ENCODE results near the gene GLYATL3.
A peak's percentile ranks its signal among the peaks of the same experiment; 100 is the strongest.
"Not testable (repeated sequence)": the region's sequence is repeated elsewhere in the genome, so short reads cannot be mapped to it uniquely, and the experiment has no call there.

The GLYATL3 gene

GRCh38 chr6:49499623-49500022 is at the start of gene GLYATL3:
GLYATL3 (plus strand) TSS chr6:49499923; CDS start chr6:49511991, 12,068 bp downstream.
- no peak for DNase-seq

DNA sequence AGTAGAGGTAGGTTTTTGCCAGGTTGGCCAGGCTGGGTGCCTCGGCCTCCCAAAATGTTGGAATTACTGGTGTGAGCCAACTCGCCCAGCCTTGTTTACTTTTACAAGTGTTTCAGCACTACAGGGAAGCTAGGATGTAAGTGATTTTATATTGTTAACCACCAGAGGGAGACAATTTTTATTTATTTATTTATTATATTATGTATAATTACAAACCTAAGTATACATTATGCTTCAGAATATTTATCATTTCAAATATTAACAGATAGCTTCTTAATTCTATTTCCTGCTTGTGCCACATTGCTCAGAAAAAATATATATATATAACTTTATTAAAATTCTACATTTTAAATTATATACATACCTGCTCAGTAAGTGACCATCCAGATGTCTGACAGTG is 46.5 kb upstream of the GLYATL3 start:
- DNase-seq = no peak

DNA sequence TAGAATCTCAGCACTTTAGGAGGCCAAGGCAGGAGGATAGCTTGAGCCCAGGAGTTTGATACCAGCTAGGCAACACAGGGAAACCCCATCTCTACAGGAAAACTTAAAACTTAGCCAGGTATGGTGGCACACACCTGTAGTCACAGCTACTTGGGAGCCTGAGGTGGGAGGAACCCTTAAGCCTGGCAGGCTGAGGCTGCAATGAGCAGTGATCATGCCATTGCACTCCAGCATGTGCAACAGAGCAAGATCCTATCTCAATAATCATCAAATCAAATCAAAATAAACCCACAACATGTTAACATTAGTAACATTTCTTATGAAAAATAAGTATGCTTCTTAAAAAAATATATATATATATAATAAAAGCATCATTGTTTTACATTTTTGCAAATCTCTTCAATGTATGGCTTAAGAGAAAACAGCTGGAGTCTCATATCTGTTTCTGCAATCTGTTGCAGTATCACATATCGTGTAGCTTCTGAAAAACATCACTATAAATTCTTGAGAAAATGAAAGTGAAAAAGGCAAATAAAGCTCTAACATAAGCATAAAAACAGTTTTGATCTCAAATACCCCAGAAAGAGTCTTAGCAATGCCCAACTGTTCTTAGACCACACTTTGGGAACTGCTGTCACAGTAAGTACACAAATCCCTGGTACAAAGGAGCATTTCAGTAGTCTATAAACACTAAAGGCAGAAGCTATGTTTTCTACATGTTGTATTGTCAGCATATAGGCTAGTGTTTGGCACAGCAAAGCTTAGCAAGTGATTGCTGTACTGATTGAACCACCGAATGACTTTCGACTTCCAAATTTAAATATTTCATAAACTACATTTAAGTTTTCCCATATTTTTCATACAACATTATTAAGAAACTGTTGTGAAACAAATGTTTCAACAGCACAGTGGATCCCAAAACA is 44.7 kb upstream of the GLYATL3 start:
- DNase-seq = no peak

GRCh38 chr6:49457771-49458170 is 42.0 kb upstream of the GLYATL3 start:
- no peak for DNase-seq

GRCh38 chr6:49462071-49462470 is 37.7 kb upstream of the GLYATL3 start:
- no peak for DNase-seq

GRCh38 chr6:49462599-49462926 is 37.2 kb upstream of the GLYATL3 start:
- DNase-seq = no peak

DNA sequence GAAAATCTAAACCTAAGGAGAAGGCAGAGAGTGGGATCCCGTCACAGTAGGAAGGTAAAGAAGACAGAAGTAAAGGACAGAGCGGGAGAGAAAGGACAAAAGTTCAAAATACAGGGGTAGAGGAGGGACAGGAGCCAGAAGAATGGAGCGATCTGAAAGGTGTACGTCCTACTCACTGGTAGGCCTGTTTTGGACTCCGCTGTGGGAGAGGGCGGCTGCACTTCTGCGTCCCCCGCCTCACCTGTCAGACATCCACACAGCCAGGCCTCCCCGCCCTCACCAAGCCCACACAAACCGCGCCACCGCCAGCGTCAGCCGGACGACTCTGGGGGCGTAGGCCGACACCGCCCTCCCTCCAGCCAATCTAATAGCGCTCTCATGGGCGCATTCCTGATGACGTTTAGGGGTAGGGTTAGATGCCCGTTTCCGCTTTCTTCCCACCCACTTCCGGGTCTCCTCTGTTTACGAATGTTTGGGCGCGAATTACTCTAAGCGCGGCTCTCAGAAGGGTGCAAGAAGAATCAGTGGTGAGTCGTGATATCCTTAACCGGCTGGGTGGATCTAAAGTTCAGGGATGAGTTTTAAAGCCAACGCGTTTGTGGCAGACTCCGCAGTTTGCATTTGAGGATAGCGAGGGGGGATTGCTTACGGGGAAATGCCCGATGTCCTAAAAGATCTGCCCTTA is 36.7 kb upstream of the GLYATL3 start, which contains the start of the genes CENPQ and MMUT:
TSS of gene CENPQ (plus strand) at position 444 of the 685 bp plus-strand sequence. CDS start 6,807 bp downstream, outside the sequence.
TSS of gene MMUT (minus strand) at position 327 of the 685 bp plus-strand sequence. CDS start 3,787 bp downstream, outside the sequence.
- DNase-seq = peak; percentile 96

- peak; percentile 45 for DNase-seq
Measured at GRCh38 chr6:49463612-49463967, 36.1 kb upstream of the GLYATL3 start.

DNA sequence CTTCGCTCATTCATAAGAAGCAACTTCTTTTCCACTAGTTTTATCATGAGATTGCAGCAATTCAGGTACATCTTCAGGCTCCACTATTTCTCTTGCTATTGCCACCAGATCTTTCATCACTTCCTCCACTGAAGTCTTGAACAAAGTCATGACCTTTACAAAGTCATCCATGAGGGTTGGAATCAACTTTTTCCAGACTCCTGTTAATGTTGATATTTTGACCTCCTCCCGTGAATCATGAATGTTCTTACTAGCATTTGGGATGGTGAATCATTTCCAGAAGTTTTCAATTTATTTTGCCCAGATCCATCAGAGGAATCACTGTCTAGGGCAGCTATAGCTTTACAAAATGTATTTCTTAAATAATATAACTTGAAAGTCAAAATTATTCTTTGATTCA is 35.0 kb upstream of the GLYATL3 start:
- no peak for DNase-seq

GRCh38 chr6:49468042-49468441 is 31.7 kb upstream of the GLYATL3 start:
- DNase-seq = no peak

- not testable (repeated sequence) for DNase-seq
Measured at GRCh38 chr6:49476564-49476963, 23.2 kb upstream of the GLYATL3 start.

GRCh38 chr6:49479308-49479970 is 20.3 kb upstream of the GLYATL3 start:
- no peak for DNase-seq

DNA sequence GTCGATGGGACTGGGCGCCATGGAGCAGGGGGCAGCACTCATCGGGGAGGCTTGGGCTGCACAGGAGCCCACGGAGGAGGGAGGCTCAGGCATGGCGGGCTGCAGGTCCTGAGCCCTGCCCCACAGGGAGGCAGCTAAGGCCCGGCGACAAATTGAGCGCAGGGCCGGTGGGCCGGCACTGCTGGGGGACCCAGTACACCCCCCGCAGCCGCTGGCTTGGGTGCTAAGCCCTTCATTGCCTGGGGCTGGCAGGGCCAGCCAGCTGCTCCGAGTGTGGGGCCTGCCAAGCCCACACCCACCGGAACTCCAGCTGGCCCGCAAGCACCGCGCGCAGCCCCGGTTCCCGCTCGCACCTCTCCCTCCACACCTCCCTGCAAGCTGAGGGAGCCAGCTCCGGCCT is 17.9 kb upstream of the GLYATL3 start:
- DNase-seq = not testable (repeated sequence)

GRCh38 chr6:49483380-49483779 is 16.3 kb upstream of the GLYATL3 start:
- DNase-seq = not testable (repeated sequence)

DNA sequence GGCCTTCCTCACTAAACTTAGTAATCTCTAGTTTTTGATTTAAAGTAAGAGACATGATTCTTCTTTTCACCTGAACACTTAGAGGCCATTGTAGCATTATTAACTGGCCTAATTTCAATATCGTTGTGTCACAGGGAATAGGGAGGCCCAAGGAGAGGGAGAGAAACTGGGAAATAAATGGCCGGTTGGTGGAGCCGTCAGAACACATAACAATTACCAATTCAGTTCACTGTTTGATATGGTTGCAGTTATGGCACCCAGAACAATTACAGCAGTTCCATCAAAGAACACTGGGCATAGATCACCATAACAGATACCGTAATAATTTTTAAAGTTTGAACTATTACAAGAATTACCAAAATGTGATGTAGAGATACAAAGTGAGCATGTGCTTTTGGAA is 9.1 kb upstream of the GLYATL3 start:
- no peak for DNase-seq

DNA sequence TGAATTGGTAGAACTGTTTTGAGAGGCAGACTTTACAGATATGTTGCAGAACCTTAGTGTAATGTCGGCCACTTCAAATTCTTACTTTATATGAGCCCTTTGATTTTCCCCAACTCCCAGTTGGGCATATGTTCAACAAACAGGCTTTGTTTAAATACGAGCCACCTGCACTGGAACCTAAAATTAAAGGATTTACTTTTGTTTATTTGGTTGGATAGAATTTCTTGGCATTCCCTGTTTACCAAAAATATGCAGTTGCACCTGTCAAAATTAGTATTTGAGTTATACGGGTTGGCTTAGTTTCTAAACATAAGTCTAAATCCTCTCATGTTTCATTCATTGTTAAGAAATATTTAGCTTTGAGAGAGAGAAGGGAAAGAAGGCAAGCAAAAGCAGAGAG is 2.4 kb upstream of the GLYATL3 start:
- peak; percentile 22 for DNase-seq

DNA sequence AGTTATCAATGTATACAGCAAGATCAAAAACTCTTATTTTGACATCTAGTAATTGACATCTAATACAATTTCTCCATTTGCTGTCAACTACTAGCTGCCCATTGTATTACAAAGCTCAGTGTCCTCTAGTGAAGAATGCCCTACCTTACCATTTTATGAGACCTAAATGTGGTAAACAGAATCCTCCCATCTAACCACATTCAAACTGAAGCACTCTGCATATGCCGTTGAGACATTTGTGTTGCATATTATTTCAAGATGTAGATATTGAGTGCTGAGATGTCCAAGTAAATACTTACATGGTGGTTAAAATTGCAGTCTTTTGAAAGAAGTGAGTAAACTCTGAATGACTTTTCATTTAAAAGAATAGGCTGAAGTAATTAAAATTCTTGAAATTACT is 597 bp upstream of the GLYATL3 start:
- no peak for DNase-seq

DNA sequence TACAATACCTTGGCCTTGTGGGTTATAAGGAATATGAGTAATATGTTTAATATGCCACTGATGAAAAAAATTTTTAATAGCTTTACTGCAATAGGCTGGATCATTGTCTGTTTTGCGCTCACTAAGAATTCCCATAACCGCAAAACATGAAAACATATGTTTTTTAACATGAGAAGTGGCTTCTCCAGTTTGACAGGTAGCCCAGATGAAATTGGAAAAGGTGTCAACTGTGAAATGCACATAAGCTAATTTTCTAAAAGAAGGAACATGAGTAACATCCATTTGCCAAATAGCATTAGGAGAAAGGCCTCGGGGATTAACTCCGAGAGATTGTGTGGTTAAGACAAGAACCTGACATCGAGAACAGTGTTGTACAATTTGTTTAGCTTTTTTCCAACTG is 4.9 kb downstream of the GLYATL3 start:
- DNase-seq = no peak

GRCh38 chr6:49506569-49507111 is 6.9 kb downstream of the GLYATL3 start:
- DNase-seq = no peak

GRCh38 chr6:49509342-49509741 is 9.6 kb downstream of the GLYATL3 start:
- DNase-seq = no peak

DNA sequence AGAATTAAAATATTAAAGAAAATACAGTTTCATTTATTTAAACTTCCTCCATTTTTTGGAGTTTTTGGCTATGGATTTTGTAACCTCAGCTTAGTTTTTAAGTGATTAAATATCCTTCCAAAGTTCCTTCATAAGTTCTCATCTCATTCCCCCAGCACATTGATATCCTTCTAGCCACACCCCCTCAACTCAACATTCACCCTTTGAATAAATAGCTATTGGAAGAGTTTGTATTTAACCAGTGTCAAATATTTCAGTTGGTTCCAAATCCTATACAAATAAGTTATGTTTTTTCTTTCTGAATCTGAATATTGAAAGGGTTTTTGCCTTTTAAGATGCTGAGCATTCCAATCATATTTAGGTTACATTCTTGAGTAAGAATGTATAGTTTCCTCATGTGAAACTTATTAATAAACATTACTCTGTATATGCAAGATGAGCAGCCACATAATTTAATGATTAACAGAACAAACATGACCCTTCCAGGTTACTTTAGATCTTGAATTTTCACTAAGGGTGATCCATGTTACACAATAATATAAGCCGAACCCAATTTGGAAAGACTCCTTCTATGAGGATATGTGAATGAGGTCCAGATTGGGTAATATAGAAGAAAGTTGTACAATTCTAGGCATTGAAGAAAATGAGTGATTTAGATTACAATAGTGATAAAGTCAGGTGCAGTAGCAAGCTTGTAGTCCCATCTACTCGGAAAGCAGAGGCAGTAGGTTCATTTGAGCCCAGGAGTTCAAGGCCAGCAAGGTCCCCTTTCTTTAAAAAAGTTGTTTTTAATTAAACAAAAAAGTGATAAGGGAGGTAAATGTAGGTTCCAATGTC is 13.6 kb downstream of the GLYATL3 start:
- DNase-seq = no peak

Data from NCI-H748 treated with DMSO at 0.1 percent for 48 hours (cell line).